ENCODE data around the gene GARNL3.

Gene GARNL3

GRCh38 chr9:127388856-127389238 is 124.3 kb downstream of the GARNL3 start:
- H3K4me3 ChIP-seq (ENCODE audit: low read depth, low read length, poor library complexity, severe bottlenecking) = no peak overlapping the region
- no peak overlapping the region for H2AFZ ChIP-seq (ENCODE audit: low read length)
- H4K20me1 ChIP-seq (ENCODE audit: insufficient read depth, low read length) = no peaks in the 10 kb centered on the region
- H3K36me3 ChIP-seq (ENCODE audit: insufficient read depth, low read length) = no peaks in the 10 kb centered on the region
- no peak overlapping the region for H3K4me2 ChIP-seq (ENCODE audit: low read length)
- H3K4me1 ChIP-seq (ENCODE audit: insufficient read depth, low read length, severe bottlenecking) = peaks cover 4% of the 10 kb centered on the region
- H3F3A ChIP-seq (ENCODE audit: insufficient read depth, low read length) = no peaks in the 10 kb centered on the region
- no peak for TF ChIP-seq CTCF (IDR thresholded peaks at IDR 0.05; ENCODE audit: low read length)
- TF ChIP-seq EZH2 (IDR thresholded peaks at IDR 0.05; ENCODE audit: borderline replicate concordance, low read length) = no peak
- no peak overlapping the region for H3K27ac ChIP-seq (ENCODE audit: low read depth, low read length, poor library complexity, severe bottlenecking)
- no peaks in the 10 kb centered on the region for H3K9me2 ChIP-seq (ENCODE audit: low read depth, low read length)
- H3K79me2 ChIP-seq (ENCODE audit: insufficient read depth, low read length) = no peaks in the 10 kb centered on the region
- H3K27me3 ChIP-seq (ENCODE audit: insufficient read depth, low read length) = no peaks in the 10 kb centered on the region
- H3K9ac ChIP-seq (ENCODE audit: low read length) = no peak overlapping the region
- H3K9me3 ChIP-seq (ENCODE audit: low read length) = no peaks in the 10 kb centered on the region

DNA sequence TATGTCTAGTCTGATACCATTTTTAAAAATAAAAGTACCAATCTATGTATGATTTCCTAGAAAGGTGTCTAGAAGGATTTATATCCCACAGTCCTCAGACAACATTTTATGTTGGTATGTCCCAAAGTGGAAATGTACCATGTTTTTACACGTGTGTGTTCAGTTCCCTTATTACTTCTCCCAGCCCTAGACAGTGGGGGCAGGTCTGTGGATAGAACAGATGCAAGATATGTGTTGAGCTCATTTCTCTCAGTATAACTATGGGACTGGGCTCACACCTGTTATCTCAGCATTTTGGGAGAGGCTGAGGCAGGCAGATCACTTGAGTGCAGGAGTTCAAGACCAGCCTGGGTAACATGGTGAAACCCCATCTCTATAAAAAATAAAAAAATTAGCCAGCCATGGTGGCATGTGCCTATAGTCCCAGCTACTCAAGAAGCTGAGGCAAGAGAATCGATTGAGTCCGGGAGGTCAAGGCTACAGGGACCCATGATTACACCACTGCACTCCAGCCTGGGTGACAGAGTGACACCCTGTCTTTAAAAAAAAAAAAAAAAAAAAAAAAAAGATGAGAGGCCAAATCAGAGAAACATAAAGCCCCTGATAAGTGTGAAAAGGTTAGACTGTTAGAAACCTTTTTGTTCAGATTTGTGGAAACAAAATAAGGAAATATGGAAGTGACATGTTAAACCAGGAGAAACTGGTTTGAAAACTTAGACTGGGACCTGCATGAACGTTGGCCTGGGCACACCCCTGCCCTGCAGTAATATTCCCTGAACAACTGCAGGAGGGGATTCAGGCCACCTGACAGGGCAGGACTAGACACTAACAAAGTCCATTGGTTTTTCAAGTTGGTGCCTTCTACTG is 125.0 kb downstream of the GARNL3 start:
- TF ChIP-seq CTCF (IDR thresholded peaks at IDR 0.05; ENCODE audit: low read length) = no peak
- TF ChIP-seq EZH2 (IDR thresholded peaks at IDR 0.05; ENCODE audit: borderline replicate concordance, low read length) = no peak
- H2AFZ ChIP-seq (ENCODE audit: low read length) = no peak overlapping the region
- no peaks in the 10 kb centered on the region for H3F3A ChIP-seq (ENCODE audit: insufficient read depth, low read length)
- no peaks in the 10 kb centered on the region for H3K36me3 ChIP-seq (ENCODE audit: insufficient read depth, low read length)
- H3K79me2 ChIP-seq (ENCODE audit: insufficient read depth, low read length) = no peaks in the 10 kb centered on the region
- H3K27me3 ChIP-seq (ENCODE audit: insufficient read depth, low read length) = no peaks in the 10 kb centered on the region
- H3K9me2 ChIP-seq (ENCODE audit: low read depth, low read length) = no peaks in the 10 kb centered on the region
- no peak overlapping the region for H3K4me2 ChIP-seq (ENCODE audit: low read length)
- no peak overlapping the region for H3K9ac ChIP-seq (ENCODE audit: low read length)
- no peak overlapping the region for H3K27ac ChIP-seq (ENCODE audit: low read depth, low read length, poor library complexity, severe bottlenecking)
- no peaks in the 10 kb centered on the region for H3K9me3 ChIP-seq (ENCODE audit: low read length)
- H3K4me1 ChIP-seq (ENCODE audit: insufficient read depth, low read length, severe bottlenecking) = peaks cover 4% of the 10 kb centered on the region
- no peak overlapping the region for H3K4me3 ChIP-seq (ENCODE audit: low read depth, low read length, poor library complexity, severe bottlenecking)
- H4K20me1 ChIP-seq (ENCODE audit: insufficient read depth, low read length) = no peaks in the 10 kb centered on the region

GRCh38 chr9:127390248-127390545 is 125.6 kb downstream of the GARNL3 start:
- TF ChIP-seq CTCF (IDR thresholded peaks at IDR 0.05; ENCODE audit: low read length) = no peak
- no peak for TF ChIP-seq EZH2 (IDR thresholded peaks at IDR 0.05; ENCODE audit: borderline replicate concordance, low read length)
- no peaks in the 10 kb centered on the region for H3K27me3 ChIP-seq (ENCODE audit: insufficient read depth, low read length)
- H3K4me2 ChIP-seq (ENCODE audit: low read length) = no peak overlapping the region
- H3K36me3 ChIP-seq (ENCODE audit: insufficient read depth, low read length) = no peaks in the 10 kb centered on the region
- no peaks in the 10 kb centered on the region for H3K79me2 ChIP-seq (ENCODE audit: insufficient read depth, low read length)
- H4K20me1 ChIP-seq (ENCODE audit: insufficient read depth, low read length) = no peaks in the 10 kb centered on the region
- H3K9me2 ChIP-seq (ENCODE audit: low read depth, low read length) = no peaks in the 10 kb centered on the region
- no peak overlapping the region for H3K4me3 ChIP-seq (ENCODE audit: low read depth, low read length, poor library complexity, severe bottlenecking)
- H2AFZ ChIP-seq (ENCODE audit: low read length) = no peak overlapping the region
- H3K9ac ChIP-seq (ENCODE audit: low read length) = no peak overlapping the region
- H3F3A ChIP-seq (ENCODE audit: insufficient read depth, low read length) = no peaks in the 10 kb centered on the region
- H3K27ac ChIP-seq (ENCODE audit: low read depth, low read length, poor library complexity, severe bottlenecking) = no peak overlapping the region
- peaks cover 4% of the 10 kb centered on the region for H3K4me1 ChIP-seq (ENCODE audit: insufficient read depth, low read length, severe bottlenecking)
- H3K9me3 ChIP-seq (ENCODE audit: low read length) = no peaks in the 10 kb centered on the region

Data from OCI-LY1 (cell line).